Ectodermal cell (in vitro differentiated cells): ENCODE measurements around the gene RNF180.
A peak's percentile ranks its signal among the peaks of the same experiment; 100 is the strongest.

Source experiments
- H3K27ac ChIP-seq: 2 replicates; pipeline ENCODE4 v1.7.0; 2013; ENCODE audit warnings: mild to moderate bottlenecking, low read depth, low read length; ENCODE audit not compliant: insufficient read depth, poor library complexity, severe bottlenecking
- H3K27me3 ChIP-seq: 2 replicates; pipeline ENCODE4 v1.7.0; 2013; ENCODE audit warnings: mild to moderate bottlenecking, low read length; ENCODE audit not compliant: insufficient read depth, control insufficient read depth, poor library complexity, severe bottlenecking
- H3K36me3 ChIP-seq: one replicate; pipeline ENCODE4 v1.7.0; 2013; ENCODE audit warnings: low read length; ENCODE audit not compliant: control insufficient read depth, insufficient read depth
- H3K4me1 ChIP-seq: one replicate; pipeline ENCODE4 v1.7.0; 2013; ENCODE audit warnings: low read length; ENCODE audit not compliant: control insufficient read depth, insufficient read depth
- H3K4me3 ChIP-seq: 2 replicates; pipeline ENCODE4 v1.7.0; 2013; ENCODE audit warnings: low read depth, low read length, control low read depth; ENCODE audit not compliant: insufficient read depth
- H3K9me3 ChIP-seq: 2 replicates; pipeline ENCODE4 v1.7.0; 2013; ENCODE audit warnings: mild to moderate bottlenecking, low read length, moderate library complexity; ENCODE audit not compliant: control insufficient read depth
- WGBS, 2 experiments: methylation state at CpG; one replicate each; pipeline ENCODE4 v1.1.7; 2013; ENCODE audit warnings: missing lambda C conversion rate in 2 of 2; 5-methylcytosine and 5-hydroxymethylcytosine counted together

RNF180 gene

GRCh38 chr5:64149857-64150521 is 15.7 kb upstream of the RNF180 start:
- WGBS, 2 experiments: 95 to 96% methylated on average over 33 of the region's 33 CpGs
- no peaks in the 10 kb centered on the region for H3K36me3 ChIP-seq
- no peaks in the 10 kb centered on the region for H3K4me1 ChIP-seq

GRCh38 chr5:64156261-64156660 is 9.4 kb upstream of the RNF180 start:
- Histone ChIP-seq H3K4me1 (no peaks in the 10 kb centered on the region), H3K27me3 (no peaks in the 10 kb centered on the region), H3K9me3 (peaks cover 2% of the 10 kb centered on the region), H3K27ac (no peak overlapping the region), H3K36me3 (no peaks in the 10 kb centered on the region), H3K4me3 (no peak overlapping the region)
- WGBS, 2 experiments: 88% methylated on average over 1 of the region's 1 CpG; no CpG with 5 or more reads in 1 of the 2 experiments

More at GRCh38 chr5:64149857-64150521, 15.7 kb upstream of the RNF180 start:
- Histone ChIP-seq H3K9me3 (peaks cover 2% of the 10 kb centered on the region), H3K27ac (no peak overlapping the region), H3K27me3 (no peaks in the 10 kb centered on the region), H3K4me3 (no peak overlapping the region)

GRCh38 chr5:64158827-64159226 is 6.8 kb upstream of the RNF180 start:
- H3K4me3 ChIP-seq: no peak overlapping the region
- no peak overlapping the region for H3K27ac ChIP-seq
- H3K27me3 ChIP-seq: peaks cover 5% of the 10 kb centered on the region
- no peaks in the 10 kb centered on the region for H3K36me3 ChIP-seq
- WGBS, 2 experiments: 93 to 98% methylated on average over 2 of the region's 2 CpGs
- H3K4me1 ChIP-seq: no peaks in the 10 kb centered on the region
- peaks cover under 1% of the 10 kb centered on the region for H3K9me3 ChIP-seq

- Histone ChIP-seq H3K36me3 (no peaks in the 10 kb centered on the region), H3K9me3 (no peaks in the 10 kb centered on the region), H3K4me1 (no peaks in the 10 kb centered on the region), H3K27ac (no peak overlapping the region), H3K4me3 (no peak overlapping the region), H3K27me3 (peaks cover 18% of the 10 kb centered on the region)
- WGBS, 2 experiments: 94 to 97% methylated on average over 6 of the region's 6 CpGs
These were observed 5.4 kb upstream of the RNF180 start for GRCh38 chr5:64160201-64160600.

- H3K27ac ChIP-seq: no peak overlapping the region
- H3K4me1 ChIP-seq: no peaks in the 10 kb centered on the region
- peaks cover 30% of the 10 kb centered on the region for H3K27me3 ChIP-seq
- WGBS, 2 experiments: 77 to 79% methylated on average over 3 of the region's 3 CpGs
- no peak overlapping the region for H3K4me3 ChIP-seq
- no peaks in the 10 kb centered on the region for H3K36me3 ChIP-seq
- no peaks in the 10 kb centered on the region for H3K9me3 ChIP-seq
These were observed 4.2 kb upstream of the RNF180 start for GRCh38 chr5:64161420-64161819.

- Histone ChIP-seq H3K27me3 (peaks cover 39% of the 10 kb centered on the region), H3K27ac (no peak overlapping the region), H3K9me3 (no peaks in the 10 kb centered on the region), H3K4me3 (no peak overlapping the region), H3K4me1 (no peaks in the 10 kb centered on the region), H3K36me3 (no peaks in the 10 kb centered on the region)
These were observed 2.5 kb upstream of the RNF180 start for GRCh38 chr5:64163135-64163534.

- WGBS, 2 experiments: 92% methylated on average over 3 to 4 of the region's 4 CpGs
- no peaks in the 10 kb centered on the region for H3K36me3 ChIP-seq
- no peak overlapping the region for H3K27ac ChIP-seq
- H3K9me3 ChIP-seq: no peaks in the 10 kb centered on the region
- H3K27me3 ChIP-seq: peaks cover 39% of the 10 kb centered on the region
- no peak overlapping the region for H3K4me3 ChIP-seq
- H3K4me1 ChIP-seq: no peaks in the 10 kb centered on the region
These were observed 1.9 kb upstream of the RNF180 start for GRCh38 chr5:64163746-64164145.

- WGBS, 2 experiments: 88 to 90% methylated on average over 1 of the region's 1 CpG
- peaks cover 39% of the 10 kb centered on the region for H3K27me3 ChIP-seq
- H3K36me3 ChIP-seq: no peaks in the 10 kb centered on the region
- no peak overlapping the region for H3K4me3 ChIP-seq
- H3K9me3 ChIP-seq: no peaks in the 10 kb centered on the region
- no peak overlapping the region for H3K27ac ChIP-seq
- H3K4me1 ChIP-seq: no peaks in the 10 kb centered on the region
These were observed 1.5 kb upstream of the RNF180 start for GRCh38 chr5:64164166-64164565.

- no peaks in the 10 kb centered on the region for H3K4me1 ChIP-seq
- 54 to 56% methylated on average over 11 of the region's 11 CpGs for WGBS, 2 experiments
- no peaks in the 10 kb centered on the region for H3K9me3 ChIP-seq
- no peaks in the 10 kb centered on the region for H3K36me3 ChIP-seq
- H3K27ac ChIP-seq: no peak overlapping the region
- H3K27me3 ChIP-seq: peaks cover 39% of the 10 kb centered on the region
- H3K4me3 ChIP-seq: peak overlapping the region; percentile 74
These were observed 513 bp upstream of the RNF180 start for GRCh38 chr5:64165160-64165499.

- H3K27me3 ChIP-seq: peaks cover 39% of the 10 kb centered on the region
- H3K4me3 ChIP-seq: peak overlapping the region; percentile 74
- no peaks in the 10 kb centered on the region for H3K36me3 ChIP-seq
- no peaks in the 10 kb centered on the region for H3K9me3 ChIP-seq
- H3K4me1 ChIP-seq: no peaks in the 10 kb centered on the region
- 12 to 24% methylated on average over 20 to 23 of the region's 23 CpGs for WGBS, 2 experiments
- no peak overlapping the region for H3K27ac ChIP-seq
These were observed 737 bp downstream of the RNF180 start for GRCh38 chr5:64166201-64166959.
